PC-3 (cell line): ENCODE results near the gene FUBP1.

ENCODE experiments used
- EZH2 ChIP-seq: fragments of 300-600 bp; sonication (generic); IDR thresholded peaks from one replicate; pipeline ENCODE4 v1.6.1; 2017; ENCODE audit warnings: antibody characterized with exemption, mild to moderate bottlenecking, low read length; ENCODE audit not compliant: unreplicated experiment
- EZH2phosphoT487 ChIP-seq: fragments of 300-600 bp; sonication (generic); IDR thresholded peaks from 2 replicates; pipeline ENCODE4 v1.6.1; 2018; ENCODE audit warnings: mild to moderate bottlenecking, antibody characterized with exemption, low read length, borderline replicate concordance
- TF ChIP-seq, protein P1 (sequence below): fragments of 300-600 bp; sonication (generic); conservative IDR thresholded peaks from 2 replicates; pipeline ENCODE4 v1.5.1; 2017; ENCODE audit warnings: antibody characterized with exemption, low read depth, mild to moderate bottlenecking, low read length

DNA sequence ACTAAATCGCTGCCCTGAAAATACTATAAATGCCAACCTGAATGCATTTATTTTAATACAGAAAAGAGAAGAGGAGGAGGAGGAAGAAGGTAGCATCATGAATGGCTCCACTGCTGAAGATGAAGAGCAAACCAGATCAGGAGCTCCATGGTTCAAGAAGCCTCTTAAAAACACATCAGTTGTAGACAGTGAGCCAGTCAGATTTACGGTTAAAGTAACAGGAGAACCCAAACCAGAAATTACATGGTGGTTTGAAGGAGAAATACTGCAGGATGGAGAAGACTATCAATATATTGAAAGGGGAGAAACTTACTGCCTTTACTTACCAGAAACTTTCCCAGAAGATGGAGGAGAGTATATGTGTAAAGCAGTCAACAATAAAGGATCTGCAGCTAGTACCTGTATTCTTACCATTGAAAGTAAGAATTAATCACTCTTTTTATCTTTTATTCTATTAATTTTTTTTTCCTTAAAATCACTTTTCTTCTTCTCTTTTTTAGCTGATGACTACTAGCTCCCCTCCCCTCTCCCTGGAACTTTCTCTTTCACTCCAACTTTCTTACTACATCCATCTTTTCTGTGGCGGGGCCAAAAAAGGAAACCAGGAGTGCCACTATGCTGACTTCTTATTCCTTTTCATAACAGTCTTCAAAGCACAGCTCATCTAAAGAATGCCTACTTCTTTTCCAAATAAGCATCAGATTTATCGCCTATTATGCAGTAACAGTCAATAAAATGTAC is 36.3 kb downstream of the FUBP1 start:
- TF ChIP-seq, protein P1, sequence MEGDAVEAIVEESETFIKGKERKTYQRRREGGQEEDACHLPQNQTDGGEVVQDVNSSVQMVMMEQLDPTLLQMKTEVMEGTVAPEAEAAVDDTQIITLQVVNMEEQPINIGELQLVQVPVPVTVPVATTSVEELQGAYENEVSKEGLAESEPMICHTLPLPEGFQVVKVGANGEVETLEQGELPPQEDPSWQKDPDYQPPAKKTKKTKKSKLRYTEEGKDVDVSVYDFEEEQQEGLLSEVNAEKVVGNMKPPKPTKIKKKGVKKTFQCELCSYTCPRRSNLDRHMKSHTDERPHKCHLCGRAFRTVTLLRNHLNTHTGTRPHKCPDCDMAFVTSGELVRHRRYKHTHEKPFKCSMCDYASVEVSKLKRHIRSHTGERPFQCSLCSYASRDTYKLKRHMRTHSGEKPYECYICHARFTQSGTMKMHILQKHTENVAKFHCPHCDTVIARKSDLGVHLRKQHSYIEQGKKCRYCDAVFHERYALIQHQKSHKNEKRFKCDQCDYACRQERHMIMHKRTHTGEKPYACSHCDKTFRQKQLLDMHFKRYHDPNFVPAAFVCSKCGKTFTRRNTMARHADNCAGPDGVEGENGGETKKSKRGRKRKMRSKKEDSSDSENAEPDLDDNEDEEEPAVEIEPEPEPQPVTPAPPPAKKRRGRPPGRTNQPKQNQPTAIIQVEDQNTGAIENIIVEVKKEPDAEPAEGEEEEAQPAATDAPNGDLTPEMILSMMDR = no peak
- TF ChIP-seq EZH2 (no peak), EZH2phosphoT487 (no peak)
